Vagina (tissue), 2 donors: ENCODE results near the gene PIEZO2. TPM values are rescaled to one million over a fixed set of nuclear protein-coding genes. Genes with fewer than 3 reads are reported as not detected.

Experiments used
- DNase-seq, 2 donors: peaks; one replicate each; pipeline ENCODE4 v3.0.0-alpha.2; 2017; ENCODE audit errors: extremely low spot score in 2 of 2
- H3K27ac ChIP-seq: fragments of 200-600 bp; sonication (generic); one replicate; pipeline ENCODE4 v1.5.1; 2019
- H3K27me3 ChIP-seq: fragments of 200-600 bp; sonication (generic); one replicate; pipeline ENCODE4 v1.5.1; 2019
- H3K36me3 ChIP-seq, 2 donors: fragments of 200-600 bp; sonication (generic); one replicate each; pipeline ENCODE4 v1.5.1; 2017 to 2019
- H3K4me1 ChIP-seq: fragments of 200-600 bp; sonication (generic); one replicate; pipeline ENCODE4 v1.5.1; 2019
- H3K4me3 ChIP-seq, 2 donors: fragments of 200-600 bp; sonication (generic); 1 replicate in 1 of 2; 2 replicates in 1 of 2; pipeline ENCODE4 v1.5.1; 2016 to 2019
- H3K9me3 ChIP-seq: fragments of 200-600 bp; sonication (generic); one replicate; pipeline ENCODE4 v1.5.1; 2019
- POLR2A ChIP-seq, 2 donors: fragments of 450-650 bp; IDR thresholded peaks; one replicate each; pipeline ENCODE4 v1.6.1; 2017; ENCODE audit warnings: antibody characterized with exemption in 2 of 2, mild to moderate bottlenecking in 2 of 2, moderate library complexity in 2 of 2
- POLR2AphosphoS5 ChIP-seq, 2 donors: sonication (generic); formaldehyde crosslinking; IDR thresholded peaks; one replicate each; pipeline ENCODE4 v1.9.0; 2017; ENCODE audit warnings: antibody characterized with exemption in 2 of 2, mild to moderate bottlenecking in 2 of 2, low read depth in 1 of 2; ENCODE audit not compliant: insufficient read depth in 1 of 2
- intact Hi-C: fragments of 100-400 bp; cut with DNase I; formaldehyde crosslinking; loops from one replicate; pipeline ENCODE4 v1.15.1; 2023
- total RNA-seq: library from RNA; depleted of rRNA; stranded (reverse); fragments of >200 nt; gene quantifications from one replicate; pipeline ENCODE4 v1.2.3, GENCODE V29; 2016
- TF ChIP-seq, protein P1 (sequence below), 3 experiments: fragments of 450-650 bp in 2 of 3; fragments of 200-600 bp in 1 of 3; sonication (generic) in 1 of 3; IDR thresholded peaks; one replicate each; pipeline ENCODE4 v1.5.1; 2017 to 2019; ENCODE audit warnings: antibody characterized with exemption in 3 of 3, mild to moderate bottlenecking in 2 of 3, moderate library complexity in 2 of 3

The PIEZO2 gene
- total RNA-seq, 1 donor from 2014 or later = 5.9 TPM

DNA sequence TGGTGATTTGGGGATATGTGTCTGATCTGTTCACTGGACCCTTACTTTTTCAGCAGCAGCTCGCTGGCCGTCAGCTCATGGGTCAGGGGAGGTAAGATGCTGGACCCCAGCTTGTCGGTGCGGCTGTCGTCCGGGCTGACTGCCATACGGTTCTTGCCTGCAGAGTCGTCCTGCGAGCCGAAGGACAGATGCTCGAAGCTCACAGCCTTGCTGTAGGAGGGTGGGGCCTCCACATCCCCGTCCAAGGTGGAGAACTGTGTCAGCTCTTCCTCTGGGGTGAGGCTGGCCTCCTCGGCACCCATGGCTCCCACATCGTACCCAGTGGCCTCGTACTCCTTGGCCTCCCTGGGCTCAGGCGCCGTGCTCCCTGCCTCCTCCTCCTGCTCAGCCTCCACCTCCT is 444.1 kb downstream of the PIEZO2 start:
- intact Hi-C loops = no loop called here
- no peaks in the 10 kb centered on the region for H3K36me3 ChIP-seq
- H3K27me3 ChIP-seq = no peaks in the 10 kb centered on the region
- no peak for TF ChIP-seq POLR2AphosphoS5 (IDR thresholded peaks at IDR 0.05; ENCODE audit: insufficient read depth in 1 of 2, low read depth in 1 of 2)
- TF ChIP-seq POLR2A (IDR thresholded peaks at IDR 0.05) = no peak
- TF ChIP-seq, protein P1, sequence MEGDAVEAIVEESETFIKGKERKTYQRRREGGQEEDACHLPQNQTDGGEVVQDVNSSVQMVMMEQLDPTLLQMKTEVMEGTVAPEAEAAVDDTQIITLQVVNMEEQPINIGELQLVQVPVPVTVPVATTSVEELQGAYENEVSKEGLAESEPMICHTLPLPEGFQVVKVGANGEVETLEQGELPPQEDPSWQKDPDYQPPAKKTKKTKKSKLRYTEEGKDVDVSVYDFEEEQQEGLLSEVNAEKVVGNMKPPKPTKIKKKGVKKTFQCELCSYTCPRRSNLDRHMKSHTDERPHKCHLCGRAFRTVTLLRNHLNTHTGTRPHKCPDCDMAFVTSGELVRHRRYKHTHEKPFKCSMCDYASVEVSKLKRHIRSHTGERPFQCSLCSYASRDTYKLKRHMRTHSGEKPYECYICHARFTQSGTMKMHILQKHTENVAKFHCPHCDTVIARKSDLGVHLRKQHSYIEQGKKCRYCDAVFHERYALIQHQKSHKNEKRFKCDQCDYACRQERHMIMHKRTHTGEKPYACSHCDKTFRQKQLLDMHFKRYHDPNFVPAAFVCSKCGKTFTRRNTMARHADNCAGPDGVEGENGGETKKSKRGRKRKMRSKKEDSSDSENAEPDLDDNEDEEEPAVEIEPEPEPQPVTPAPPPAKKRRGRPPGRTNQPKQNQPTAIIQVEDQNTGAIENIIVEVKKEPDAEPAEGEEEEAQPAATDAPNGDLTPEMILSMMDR (IDR thresholded peaks at IDR 0.05) = no peak
- no peaks in the 10 kb centered on the region for H3K4me1 ChIP-seq
- no peak for DNase-seq
- no peak overlapping the region for H3K27ac ChIP-seq
- no peaks in the 10 kb centered on the region for H3K9me3 ChIP-seq
- H3K4me3 ChIP-seq = no peak overlapping the region

DNA sequence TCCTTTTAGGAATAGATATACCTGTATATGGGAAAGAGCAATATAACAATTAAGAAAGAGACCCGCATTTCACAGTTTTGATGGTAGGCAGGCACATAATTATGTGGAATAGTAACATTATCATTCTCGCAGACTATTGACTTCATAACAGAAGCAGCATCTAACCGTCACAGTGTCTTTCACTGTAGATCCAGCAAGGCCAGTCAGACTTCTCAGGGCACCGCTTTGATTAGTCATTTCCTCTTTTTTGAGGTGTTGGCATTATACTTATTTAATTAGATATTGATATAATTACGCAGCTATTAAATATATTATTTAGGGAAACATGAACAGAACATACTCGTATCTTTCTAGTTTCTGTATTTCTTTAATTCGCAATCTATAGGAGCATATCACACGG is 447.2 kb downstream of the PIEZO2 start:
- H3K4me1 ChIP-seq = no peaks in the 10 kb centered on the region
- intact Hi-C loops = no loop called here
- TF ChIP-seq POLR2A (IDR thresholded peaks at IDR 0.05) (no peak), POLR2AphosphoS5 (IDR thresholded peaks at IDR 0.05; ENCODE audit: insufficient read depth in 1 of 2, low read depth in 1 of 2) (no peak)
- TF ChIP-seq, protein P1 (IDR thresholded peaks at IDR 0.05) = no peak

DNA sequence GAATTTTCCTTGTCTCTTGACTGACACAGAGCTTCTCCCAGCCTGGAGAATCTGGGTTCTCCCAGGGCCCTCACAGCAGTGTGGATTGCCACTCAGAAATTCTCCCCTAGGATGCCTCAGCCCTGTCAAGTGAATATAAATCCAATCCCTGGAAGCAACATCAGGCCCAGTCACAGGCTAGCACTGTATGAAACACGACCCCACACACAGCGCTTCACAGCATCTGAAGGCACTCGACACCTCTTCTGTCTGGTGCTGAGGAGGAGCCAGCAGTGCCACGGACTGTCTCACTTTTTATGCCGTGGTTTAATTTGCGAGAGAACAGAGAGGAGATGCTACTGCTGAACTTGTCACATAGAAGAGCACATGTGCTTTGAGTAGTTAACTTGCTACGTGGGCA is 459.0 kb downstream of the PIEZO2 start:
- no peaks in the 10 kb centered on the region for H3K27me3 ChIP-seq
- intact Hi-C loops = no loop called here
- TF ChIP-seq, protein P1 (IDR thresholded peaks at IDR 0.05) = no peak
- TF ChIP-seq POLR2AphosphoS5 (IDR thresholded peaks at IDR 0.05; ENCODE audit: insufficient read depth in 1 of 2, low read depth in 1 of 2) = no peak
- no peak for TF ChIP-seq POLR2A (IDR thresholded peaks at IDR 0.05)

More for the DNA sequence above, 447.2 kb downstream of the PIEZO2 start:
- no peak overlapping the region for H3K27ac ChIP-seq
- H3K4me3 ChIP-seq = no peak overlapping the region
- H3K9me3 ChIP-seq = no peaks in the 10 kb centered on the region
- H3K36me3 ChIP-seq = no peaks in the 10 kb centered on the region
- no peaks in the 10 kb centered on the region for H3K27me3 ChIP-seq
- no peak for DNase-seq

DNA sequence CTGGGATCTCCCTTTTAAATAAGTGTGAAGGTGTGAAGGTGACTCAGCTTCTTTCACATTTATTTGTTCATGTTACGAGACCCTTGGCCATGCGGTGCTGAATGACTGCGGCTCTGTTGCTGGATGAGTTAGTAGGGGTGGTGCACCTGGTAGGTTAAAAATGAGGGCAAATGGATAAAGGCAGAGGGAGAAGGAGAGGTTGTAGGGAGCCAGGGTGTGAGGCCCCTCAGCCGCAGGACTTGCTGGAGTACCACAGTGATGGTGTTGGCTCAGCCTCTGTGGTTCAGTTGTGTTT is 459.4 kb downstream of the PIEZO2 start:
- intact Hi-C loops = no loop called here
- no peak overlapping the region for H3K27ac ChIP-seq
- no peak for DNase-seq
- TF ChIP-seq, protein P1 (IDR thresholded peaks at IDR 0.05) = no peak
- TF ChIP-seq POLR2AphosphoS5 (IDR thresholded peaks at IDR 0.05; ENCODE audit: insufficient read depth in 1 of 2, low read depth in 1 of 2) (no peak), POLR2A (IDR thresholded peaks at IDR 0.05) (no peak)
- no peaks in the 10 kb centered on the region for H3K4me1 ChIP-seq
- no peaks in the 10 kb centered on the region for H3K27me3 ChIP-seq
- no peak overlapping the region for H3K4me3 ChIP-seq
- no peaks in the 10 kb centered on the region for H3K36me3 ChIP-seq
- H3K9me3 ChIP-seq = no peaks in the 10 kb centered on the region

More for the DNA sequence above, 459.0 kb downstream of the PIEZO2 start:
- Histone ChIP-seq H3K9me3 (no peaks in the 10 kb centered on the region), H3K4me3 (no peak overlapping the region), H3K27ac (no peak overlapping the region), H3K4me1 (no peaks in the 10 kb centered on the region), H3K36me3 (no peaks in the 10 kb centered on the region)
- DNase-seq = no peak

DNA sequence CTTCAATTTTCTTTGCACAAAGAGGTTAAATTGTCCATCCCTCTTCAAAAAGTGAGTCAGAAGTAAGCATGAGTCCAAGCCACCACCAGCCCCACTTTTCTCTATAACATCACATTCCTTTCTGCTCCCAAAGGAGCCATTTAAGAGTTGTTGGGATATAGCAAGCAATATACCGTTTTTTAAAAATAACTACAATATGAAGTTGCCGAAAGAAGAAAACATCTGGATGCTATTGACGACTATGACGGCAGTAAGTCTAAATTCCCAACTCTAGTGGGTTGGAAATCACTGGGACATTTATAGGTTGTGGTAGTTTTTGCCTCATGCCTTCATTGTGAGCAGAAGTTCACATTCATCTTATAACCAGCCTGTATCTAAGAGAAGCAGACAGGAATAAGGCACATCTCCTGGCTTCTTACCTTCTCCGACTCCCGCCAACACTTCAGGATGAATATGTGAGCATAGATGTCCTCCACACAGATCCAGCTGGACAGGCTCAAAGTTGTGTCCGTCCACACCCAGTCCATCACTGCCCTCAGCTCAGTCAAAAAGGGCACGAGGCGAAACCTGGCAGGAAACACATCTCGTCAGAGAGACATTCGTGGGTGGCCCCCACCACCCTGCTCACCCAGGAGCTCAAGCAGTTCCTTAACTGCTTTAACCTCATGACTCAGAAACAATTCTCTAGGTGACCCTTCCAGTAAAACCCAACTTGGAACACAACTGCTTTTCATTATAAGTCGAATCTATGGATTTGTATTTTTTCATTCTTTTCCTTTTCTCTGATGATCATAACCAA is 459.9 kb downstream of the PIEZO2 start:
- no peak for DNase-seq
- TF ChIP-seq, protein P1 (IDR thresholded peaks at IDR 0.05) = no peak
- TF ChIP-seq POLR2A (IDR thresholded peaks at IDR 0.05) (no peak), POLR2AphosphoS5 (IDR thresholded peaks at IDR 0.05; ENCODE audit: insufficient read depth in 1 of 2, low read depth in 1 of 2) (no peak)
- intact Hi-C loops = no loop called here
- H3K4me3 ChIP-seq = no peak overlapping the region
- H3K27me3 ChIP-seq = no peaks in the 10 kb centered on the region
- no peaks in the 10 kb centered on the region for H3K4me1 ChIP-seq
- H3K9me3 ChIP-seq = no peaks in the 10 kb centered on the region
- no peak overlapping the region for H3K27ac ChIP-seq
- H3K36me3 ChIP-seq = no peaks in the 10 kb centered on the region
